HCT116 (cell line): ENCODE data around the gene COL5A2.

ENCODE experiments used
- CTCF ChIP-seq, 3 experiments: fragments of 200-600 bp in 1 of 3; sonication (generic) in 1 of 3; IDR thresholded peaks in 2 of 3; conservative IDR thresholded peaks in 1 of 3; 2 replicates each; pipeline ENCODE4 v1.5.1; 2012 to 2017; ENCODE audit warnings: low read depth in 2 of 3, low read length in 2 of 3, antibody characterized with exemption in 1 of 3, borderline replicate concordance in 1 of 3, control low read depth in 1 of 3, mild to moderate bottlenecking in 1 of 3, mixed read lengths in 1 of 3, mixed run types in 1 of 3, moderate library complexity in 1 of 3; ENCODE audit not compliant: insufficient read depth in 1 of 3
- EZH2 ChIP-seq: fragments of 200-600 bp; sonication (generic); IDR thresholded peaks from 2 replicates; pipeline ENCODE4 v1.6.1; 2017; ENCODE audit warnings: antibody characterized with exemption, mixed run types
- JUND ChIP-seq: IDR thresholded peaks from 2 replicates; pipeline ENCODE4 v1.6.1; 2012
- RAD21 ChIP-seq: IDR thresholded peaks from 2 replicates; pipeline ENCODE4 v1.6.1; 2012; ENCODE audit warnings: low read depth, mild to moderate bottlenecking
- YY1 ChIP-seq: IDR thresholded peaks from 2 replicates; pipeline ENCODE4 v1.6.1; 2011; ENCODE audit warnings: low read length, low read depth, moderate library complexity, mild to moderate bottlenecking; ENCODE audit not compliant: insufficient replicate concordance; ENCODE audit errors: extremely low read depth

GRCh38 chr2:189163889-189164288, 15.7 kb downstream of the COL5A2 start:
- TF ChIP-seq JUND (no peak), YY1 (no peak), RAD21 (no peak), EZH2 (no peak), CTCF (IDR thresholded peaks at IDR 0.05 in 2 of 3, conservative IDR thresholded peaks at IDR 0.05 in 1 of 3; ENCODE audit: borderline replicate concordance in 1 of 3, insufficient read depth in 1 of 3, low read depth in 2 of 3, low read length in 2 of 3) (no peak)
